Stimulated activated naive B cell treated with anti-CD40 and anti-IgM and Interleukin-4, amounts not matched to agents 10 μg/mL and 1 μg/mL and 100 μg/mL, for 72 hours (primary cell): ENCODE data around the gene TAB2.

Source experiments
- ATAC-seq, 2 donors: fragments of 150-1000 bp; cut with Tn5 transposase; replicated peaks; 2 replicates each; pipeline ENCODE4 v1.10.0; 2021; ENCODE audit warnings: moderate library complexity in 1 of 2
- DNase-seq: peaks from one replicate; pipeline ENCODE4 v3.0.0; 2021
- H3K27ac Mint-ChIP-seq: one replicate; pipeline ENCODE4 v1.8.0; 2022; ENCODE audit warnings: mild to moderate bottlenecking, mixed read lengths
- H3K27me3 Mint-ChIP-seq, 2 donors: one replicate each; pipeline ENCODE4 v1.8.0; 2022; ENCODE audit warnings: mixed read lengths in 2 of 2
- H3K36me3 Mint-ChIP-seq, 2 donors: one replicate each; pipeline ENCODE4 v1.8.0; 2022; ENCODE audit warnings: mixed read lengths in 2 of 2, mild to moderate bottlenecking in 1 of 2
- H3K4me1 Mint-ChIP-seq, 2 donors: one replicate each; pipeline ENCODE4 v1.8.0; 2022; ENCODE audit warnings: mixed read lengths in 2 of 2, mild to moderate bottlenecking in 1 of 2
- H3K4me3 Mint-ChIP-seq, 2 donors: one replicate each; pipeline ENCODE4 v1.8.0; 2022; ENCODE audit warnings: mild to moderate bottlenecking in 2 of 2, mixed read lengths in 2 of 2, moderate library complexity in 1 of 2
- H3K9me3 Mint-ChIP-seq, 2 donors: one replicate each; pipeline ENCODE4 v1.8.0; 2022; ENCODE audit warnings: mixed read lengths in 2 of 2, mild to moderate bottlenecking in 1 of 2

The TAB2 gene

DNA sequence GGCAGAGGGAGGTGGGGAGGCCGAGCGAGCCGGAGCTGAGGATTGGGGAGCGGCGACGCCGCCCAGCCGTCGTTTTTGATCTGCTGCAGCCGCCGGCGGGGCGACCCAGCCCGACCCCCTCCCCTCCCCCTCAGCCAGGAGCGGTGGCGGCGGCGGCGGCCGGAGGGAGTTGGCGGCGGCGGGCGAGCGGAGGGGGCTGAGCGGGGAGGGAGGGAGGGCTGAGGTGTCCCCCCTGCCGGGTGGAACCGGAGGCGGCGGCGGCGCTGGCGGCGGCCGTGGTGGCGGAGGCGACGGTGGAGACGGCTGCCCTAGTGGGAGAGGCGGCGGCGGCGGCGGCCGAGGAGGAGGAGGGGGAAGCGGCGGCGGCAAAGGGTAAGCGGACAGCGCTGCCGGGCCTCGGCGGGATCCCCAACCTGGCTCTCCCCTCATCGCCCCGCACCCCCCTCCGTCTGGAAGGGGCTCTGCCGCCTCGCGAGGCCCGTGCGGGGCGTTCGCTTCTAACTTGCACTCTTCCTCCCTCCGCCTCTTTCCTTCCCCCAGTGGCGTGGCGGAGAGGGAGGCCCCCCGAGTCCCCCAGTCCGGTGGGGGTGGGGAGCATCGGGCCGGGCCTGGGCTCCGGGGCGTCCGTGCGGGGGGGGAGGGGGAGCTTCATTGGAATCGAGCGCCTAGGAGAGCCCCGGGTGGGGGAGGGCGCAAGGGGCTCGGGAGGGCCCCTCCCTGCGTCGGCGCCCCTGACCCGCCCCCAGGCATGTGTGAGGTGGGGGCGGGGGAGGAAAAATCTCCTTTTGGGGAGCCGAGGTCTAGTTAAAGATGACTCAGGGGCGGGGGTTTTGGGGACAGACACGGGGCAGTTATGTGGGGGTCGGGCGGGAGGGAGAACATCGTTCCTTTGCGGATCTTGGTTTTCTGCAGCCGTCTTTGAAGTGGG lies at the start of gene TAB2:
TSS of gene TAB2 (plus strand) at position 69 of the 928 bp plus-strand sequence. CDS start 52,286 bp downstream, outside the sequence.
- H3K27ac Mint-ChIP-seq: peak within 1 kb of the TSS; percentile 98
- ATAC-seq: peak; percentile 45 to 55
- H3K9me3 Mint-ChIP-seq: no peaks in the 10 kb centered on the region
- DNase-seq: peak; percentile 64
- H3K27me3 Mint-ChIP-seq: peaks cover 0 to 3% of the 10 kb centered on the region in 2 donors
- peak within 1 kb of the TSS; percentile 91 to 96 for H3K4me3 Mint-ChIP-seq
- peaks cover 6 to 10% of the 10 kb centered on the region in 2 donors for H3K36me3 Mint-ChIP-seq
- H3K4me1 Mint-ChIP-seq: peaks cover 13 to 34% of the 10 kb centered on the region in 2 donors

- Mint-ChIP-seq H3K4me3 (no peak overlapping the region), H3K4me1 (peaks cover 44 to 62% of the 10 kb centered on the region in 2 donors), H3K27ac (no peak overlapping the region), H3K36me3 (no peaks in the 10 kb centered on the region), H3K27me3 (no peaks in the 10 kb centered on the region), H3K9me3 (no peaks in the 10 kb centered on the region)
- no peak for ATAC-seq
- no peak for DNase-seq
Observed at GRCh38 chr6:149268146-149268545, 49.4 kb upstream of the TAB2 start.

GRCh38 chr6:149268768-149269167 lies 48.7 kb upstream of the TAB2 start:
- Mint-ChIP-seq H3K4me1 (peaks cover 50 to 69% of the 10 kb centered on the region in 2 donors), H3K27ac (no peak overlapping the region), H3K36me3 (no peaks in the 10 kb centered on the region), H3K27me3 (no peaks in the 10 kb centered on the region), H3K4me3 (no peak overlapping the region), H3K9me3 (no peaks in the 10 kb centered on the region)
- no peak for ATAC-seq
- no peak for DNase-seq

DNA sequence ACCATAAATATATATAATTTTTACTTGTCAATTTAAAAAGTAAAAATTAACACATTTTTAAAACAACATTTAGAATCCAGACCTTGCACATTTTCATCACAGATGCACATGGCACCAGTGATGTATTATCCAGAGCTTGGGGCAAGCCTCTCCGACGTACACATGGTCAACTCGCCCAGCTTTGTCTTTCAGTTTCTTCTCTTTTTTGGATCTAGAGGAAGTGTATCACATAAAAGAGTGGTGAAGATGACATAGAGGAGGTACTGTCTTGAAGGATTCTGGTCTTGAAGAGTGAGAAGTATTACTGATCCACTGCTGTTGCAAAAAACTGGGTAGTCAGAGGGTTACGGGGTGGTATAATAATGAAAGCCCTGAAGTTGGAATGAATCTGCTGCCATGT lies 46.9 kb upstream of the TAB2 start:
- Mint-ChIP-seq H3K9me3 (no peaks in the 10 kb centered on the region), H3K4me1 (peaks cover 58 to 72% of the 10 kb centered on the region in 2 donors), H3K27ac (peak overlapping the region; percentile 88), H3K36me3 (no peaks in the 10 kb centered on the region), H3K4me3 (no peak overlapping the region), H3K27me3 (no peaks in the 10 kb centered on the region)
- no peak for ATAC-seq
- no peak for DNase-seq

DNA sequence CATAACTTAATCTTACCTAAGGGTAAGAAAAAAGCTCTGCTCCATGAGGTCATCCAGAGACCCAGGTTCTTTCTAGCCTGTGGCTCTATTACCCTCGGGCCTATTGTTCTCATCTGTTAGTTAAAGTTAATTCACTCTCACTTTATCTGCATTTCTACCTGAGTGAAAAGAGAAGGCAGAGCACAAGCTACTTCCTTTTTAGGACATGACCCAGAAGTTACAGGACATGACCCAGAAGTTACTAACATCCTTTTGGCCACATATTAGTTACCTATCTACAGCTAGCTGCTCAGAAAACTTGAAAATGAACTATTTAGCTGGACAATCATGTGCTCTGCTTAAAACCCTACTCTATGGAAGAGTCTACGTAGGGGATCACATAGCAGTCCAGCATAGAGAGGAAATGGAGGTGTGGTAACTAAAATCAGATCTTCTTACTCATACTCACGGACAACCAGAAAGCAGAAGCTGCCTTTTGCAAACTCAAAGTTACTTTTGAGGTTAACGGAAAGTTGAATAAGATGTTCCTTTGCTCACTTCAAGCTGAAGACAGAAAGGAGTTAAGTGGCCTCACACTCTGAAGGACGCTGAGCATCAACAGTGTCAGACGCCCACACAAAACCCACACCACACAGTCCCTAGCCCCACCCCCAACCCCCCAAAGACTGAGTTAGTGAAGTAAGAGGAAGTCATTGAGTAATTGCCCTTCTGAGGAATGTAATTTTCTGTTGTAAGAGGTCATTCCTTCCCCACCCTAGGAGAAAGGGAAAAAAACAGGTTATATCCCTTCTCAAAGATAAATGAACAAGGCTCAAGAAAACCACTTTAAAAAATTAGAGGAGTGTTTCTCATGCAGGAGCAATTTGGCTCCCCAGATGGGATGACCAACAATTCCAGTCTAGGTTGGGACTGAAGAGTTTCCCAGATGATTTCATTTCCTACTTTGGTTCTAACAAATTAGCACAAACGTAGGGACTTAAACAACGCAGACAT lies 45.9 kb upstream of the TAB2 start:
- ATAC-seq: peak; percentile 81 to 87
- peaks cover 47 to 62% of the 10 kb centered on the region in 2 donors for H3K4me1 Mint-ChIP-seq
- no peaks in the 10 kb centered on the region for H3K36me3 Mint-ChIP-seq
- H3K9me3 Mint-ChIP-seq: no peaks in the 10 kb centered on the region
- DNase-seq: peak; percentile 71
- H3K27ac Mint-ChIP-seq: peak overlapping the region; percentile 93
- no peaks in the 10 kb centered on the region for H3K27me3 Mint-ChIP-seq
- H3K4me3 Mint-ChIP-seq: peak overlapping the region; percentile 33 to 47

GRCh38 chr6:149273318-149273717 lies 44.2 kb upstream of the TAB2 start:
- Mint-ChIP-seq H3K36me3 (no peaks in the 10 kb centered on the region), H3K4me3 (peak overlapping the region; percentile 14 to 53), H3K27ac (peak overlapping the region; percentile 88)

DNA sequence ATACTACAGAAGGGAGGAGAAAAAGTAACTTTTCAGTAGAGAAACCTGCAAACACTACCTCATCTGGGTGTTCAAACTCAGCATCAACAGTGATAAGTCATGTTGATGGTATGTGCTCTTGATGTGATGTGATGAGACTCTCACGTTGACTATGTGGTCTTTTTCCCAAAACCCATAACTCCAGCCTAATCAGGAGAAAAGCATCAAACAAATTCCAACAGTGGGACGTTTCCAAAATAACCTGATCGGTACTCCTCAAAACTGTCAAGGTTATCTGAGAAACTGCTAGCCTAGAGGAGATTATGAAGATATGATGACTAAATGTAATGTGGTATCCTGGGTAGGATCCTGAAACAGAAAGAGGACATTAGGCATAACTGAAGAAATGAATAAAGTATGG lies 41.9 kb upstream of the TAB2 start:
- no peaks in the 10 kb centered on the region for H3K27me3 Mint-ChIP-seq
- no peaks in the 10 kb centered on the region for H3K36me3 Mint-ChIP-seq
- H3K27ac Mint-ChIP-seq: no peak overlapping the region
- H3K4me1 Mint-ChIP-seq: peaks cover 41 to 56% of the 10 kb centered on the region in 2 donors
- DNase-seq (no peak), ATAC-seq (no peak)
- H3K9me3 Mint-ChIP-seq: no peaks in the 10 kb centered on the region
- no peak overlapping the region for H3K4me3 Mint-ChIP-seq

More at GRCh38 chr6:149273318-149273717, 44.2 kb upstream of the TAB2 start:
- DNase-seq: peak; percentile 63
- Mint-ChIP-seq H3K4me1 (peaks cover 39 to 48% of the 10 kb centered on the region in 2 donors), H3K27me3 (no peaks in the 10 kb centered on the region), H3K9me3 (no peaks in the 10 kb centered on the region)
- ATAC-seq: peak; percentile 63

GRCh38 chr6:149277621-149278020 lies 39.9 kb upstream of the TAB2 start:
- Mint-ChIP-seq H3K4me1 (peaks cover 25 to 36% of the 10 kb centered on the region in 2 donors), H3K4me3 (no peak overlapping the region), H3K27me3 (no peaks in the 10 kb centered on the region), H3K27ac (no peak overlapping the region), H3K9me3 (no peaks in the 10 kb centered on the region), H3K36me3 (no peaks in the 10 kb centered on the region)
- ATAC-seq (no peak), DNase-seq (no peak)

DNA sequence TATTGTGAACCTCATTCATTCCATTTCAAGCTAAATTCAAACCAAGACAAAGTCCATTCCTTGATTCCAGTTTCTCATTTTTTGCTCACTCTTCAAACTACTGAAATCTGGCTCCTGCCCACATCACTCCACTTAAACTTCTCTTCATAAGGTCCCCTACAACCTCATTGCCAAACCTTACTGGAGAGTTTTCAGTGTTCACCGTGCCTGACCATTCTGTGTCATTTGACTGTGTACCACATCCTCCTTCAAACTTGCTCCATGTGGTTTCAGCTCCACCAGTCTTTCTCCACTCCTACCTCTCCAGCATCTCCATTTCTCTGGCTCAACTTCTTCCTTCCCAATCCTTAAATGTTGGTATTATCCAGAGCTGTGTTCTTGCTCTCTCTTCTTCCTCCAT lies 38.5 kb upstream of the TAB2 start:
- Mint-ChIP-seq H3K4me3 (no peak overlapping the region), H3K27ac (no peak overlapping the region)

GRCh38 chr6:149284904-149285303 lies 32.6 kb upstream of the TAB2 start:
- DNase-seq (no peak), ATAC-seq (peak; percentile 33 to 47)
- peaks cover 8 to 17% of the 10 kb centered on the region in 2 donors for H3K4me1 Mint-ChIP-seq
- no peaks in the 10 kb centered on the region for H3K36me3 Mint-ChIP-seq
- no peak overlapping the region for H3K27ac Mint-ChIP-seq
- no peaks in the 10 kb centered on the region for H3K27me3 Mint-ChIP-seq
- H3K4me3 Mint-ChIP-seq: no peak overlapping the region
- no peaks in the 10 kb centered on the region for H3K9me3 Mint-ChIP-seq

More for the DNA sequence above, 38.5 kb upstream of the TAB2 start:
- Mint-ChIP-seq H3K36me3 (no peaks in the 10 kb centered on the region), H3K9me3 (no peaks in the 10 kb centered on the region), H3K27me3 (no peaks in the 10 kb centered on the region), H3K4me1 (peaks cover 13 to 22% of the 10 kb centered on the region in 2 donors)
- peak in 1 of 2 donors; percentile 42 for ATAC-seq
- no peak for DNase-seq

DNA sequence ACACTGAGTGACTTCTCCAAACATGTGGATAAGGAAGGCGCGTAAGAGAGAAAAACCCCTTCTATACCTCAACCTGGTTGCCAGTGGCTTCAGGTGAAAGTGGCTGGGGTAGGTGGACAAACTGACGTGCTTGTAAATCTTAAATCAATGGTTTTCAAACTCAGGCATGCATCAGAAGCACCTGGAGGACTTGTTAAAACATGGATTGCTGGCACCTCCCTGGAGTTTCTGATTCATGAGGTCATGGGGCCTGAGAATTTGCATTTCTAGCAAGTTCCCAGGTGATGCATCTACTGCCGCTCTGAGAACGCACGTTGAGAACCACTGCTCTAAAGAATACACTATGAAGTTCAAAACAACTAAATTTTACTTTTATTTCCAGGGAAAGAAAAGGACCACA lies 31.9 kb upstream of the TAB2 start:
- Mint-ChIP-seq H3K9me3 (no peaks in the 10 kb centered on the region), H3K36me3 (no peaks in the 10 kb centered on the region), H3K27ac (no peak overlapping the region), H3K27me3 (no peaks in the 10 kb centered on the region), H3K4me1 (peaks cover 8 to 17% of the 10 kb centered on the region in 2 donors), H3K4me3 (no peak overlapping the region)
- ATAC-seq (no peak), DNase-seq (no peak)

DNA sequence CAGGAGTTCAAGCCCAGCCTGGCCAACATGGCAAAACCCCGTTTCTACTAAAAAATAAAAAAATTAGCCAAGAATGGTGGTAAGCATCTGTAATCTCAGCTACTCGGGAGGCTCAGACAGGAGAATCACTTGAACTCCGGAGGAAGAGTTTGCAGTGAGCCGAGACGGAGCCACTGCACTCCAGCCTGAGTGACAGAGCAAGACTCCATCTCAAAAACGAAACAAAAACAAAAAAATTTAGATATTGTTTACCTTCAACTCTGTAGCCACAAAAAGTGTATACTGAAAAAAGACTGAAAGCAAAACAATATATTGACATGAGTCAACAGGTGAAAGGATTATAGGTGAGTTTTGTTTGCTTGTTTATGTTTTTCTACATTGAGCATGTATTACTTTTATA lies 30.6 kb upstream of the TAB2 start:
- Mint-ChIP-seq H3K27me3 (no peaks in the 10 kb centered on the region), H3K9me3 (no peaks in the 10 kb centered on the region), H3K27ac (no peak overlapping the region), H3K4me3 (no peak overlapping the region), H3K4me1 (peaks cover 8 to 17% of the 10 kb centered on the region in 2 donors), H3K36me3 (no peaks in the 10 kb centered on the region)
- DNase-seq: no peak
- ATAC-seq: no peak

GRCh38 chr6:149289192-149289781 lies 28.2 kb upstream of the TAB2 start:
- peaks cover 8 to 17% of the 10 kb centered on the region in 2 donors for H3K4me1 Mint-ChIP-seq
- peak overlapping the region; percentile 16 for H3K27ac Mint-ChIP-seq
- H3K27me3 Mint-ChIP-seq: no peaks in the 10 kb centered on the region
- no peaks in the 10 kb centered on the region for H3K36me3 Mint-ChIP-seq
- no peak overlapping the region for H3K4me3 Mint-ChIP-seq
- DNase-seq: no peak
- H3K9me3 Mint-ChIP-seq: no peaks in the 10 kb centered on the region
- ATAC-seq: peak; percentile 53 to 81

- DNase-seq: no peak
- Mint-ChIP-seq H3K4me1 (peaks cover 5 to 12% of the 10 kb centered on the region in 2 donors), H3K27ac (no peak overlapping the region), H3K9me3 (no peaks in the 10 kb centered on the region), H3K4me3 (no peak overlapping the region), H3K36me3 (no peaks in the 10 kb centered on the region), H3K27me3 (no peaks in the 10 kb centered on the region)
- no peak for ATAC-seq
Observed at GRCh38 chr6:149289966-149290365, 27.5 kb upstream of the TAB2 start.
